Peyer's patch (tissue), 4 donors: ENCODE results near the gene TCF3. TPM values are rescaled to one million over a fixed set of nuclear protein-coding genes. Genes with fewer than 3 reads are reported as not detected.
A peak's percentile ranks its signal among the peaks of the same experiment; 100 is the strongest.

Experiments used
- DNase-seq, 3 donors: peaks; one replicate each; pipeline ENCODE4 v3.0.0-alpha.2; 2017 to 2019
- H3K27ac ChIP-seq, 4 donors: fragments of 200-600 bp; sonication (generic); one replicate each; pipeline ENCODE4 v1.5.1; 2016 to 2019
- H3K27me3 ChIP-seq, 2 donors: fragments of 200-600 bp; sonication (generic); one replicate each; pipeline ENCODE4 v1.5.1; 2019
- H3K36me3 ChIP-seq, 3 donors: fragments of 200-600 bp; sonication (generic); one replicate each; pipeline ENCODE4 v1.5.1; 2016 to 2019
- H3K4me1 ChIP-seq, 4 donors: fragments of 200-600 bp; sonication (generic); one replicate each; pipeline ENCODE4 v1.5.1; 2016 to 2019
- H3K4me3 ChIP-seq, 4 donors: fragments of 200-600 bp; sonication (generic); 1 replicate in 3 of 4; 2 replicates in 1 of 4; pipeline ENCODE4 v1.5.1; 2016 to 2019; ENCODE audit warnings: mild to moderate bottlenecking in 1 of 4
- H3K9me3 ChIP-seq, 4 donors: fragments of 200-600 bp; sonication (generic); one replicate each; pipeline ENCODE4 v1.5.1; 2016 to 2019; ENCODE audit warnings: mild to moderate bottlenecking in 1 of 4
- POLR2A ChIP-seq, 2 donors: fragments of 450-650 bp; IDR thresholded peaks; one replicate each; pipeline ENCODE4 v1.5.1; 2017; ENCODE audit warnings: antibody characterized with exemption in 2 of 2, mild to moderate bottlenecking in 2 of 2, moderate library complexity in 2 of 2
- small RNA-seq, 2 donors: library from RNA; depleted of rRNA; stranded (forward); fragments of <200 nt; gene quantifications; one replicate each; pipeline ENCODE3, GENCODE V24; 2016
- total RNA-seq, 4 donors: library from RNA; depleted of rRNA; stranded (reverse); fragments of >200 nt; gene quantifications; one replicate each; pipeline ENCODE4 v1.1.0, GENCODE V29; 2016
- TF ChIP-seq, protein P1 (sequence below), 6 experiments: fragments of 450-650 bp in 4 of 6; fragments of 200-600 bp in 2 of 6; sonication (generic) in 1 of 6; IDR thresholded peaks; one replicate each; pipeline ENCODE4 v1.5.1; 2017 to 2019; ENCODE audit warnings: antibody characterized with exemption in 6 of 6, mild to moderate bottlenecking in 3 of 6, moderate library complexity in 1 of 6

TCF3 gene
- total RNA-seq, 4 donors from 2014 or later, result 49.2 to 112 (median 80.3) TPM

DNA sequence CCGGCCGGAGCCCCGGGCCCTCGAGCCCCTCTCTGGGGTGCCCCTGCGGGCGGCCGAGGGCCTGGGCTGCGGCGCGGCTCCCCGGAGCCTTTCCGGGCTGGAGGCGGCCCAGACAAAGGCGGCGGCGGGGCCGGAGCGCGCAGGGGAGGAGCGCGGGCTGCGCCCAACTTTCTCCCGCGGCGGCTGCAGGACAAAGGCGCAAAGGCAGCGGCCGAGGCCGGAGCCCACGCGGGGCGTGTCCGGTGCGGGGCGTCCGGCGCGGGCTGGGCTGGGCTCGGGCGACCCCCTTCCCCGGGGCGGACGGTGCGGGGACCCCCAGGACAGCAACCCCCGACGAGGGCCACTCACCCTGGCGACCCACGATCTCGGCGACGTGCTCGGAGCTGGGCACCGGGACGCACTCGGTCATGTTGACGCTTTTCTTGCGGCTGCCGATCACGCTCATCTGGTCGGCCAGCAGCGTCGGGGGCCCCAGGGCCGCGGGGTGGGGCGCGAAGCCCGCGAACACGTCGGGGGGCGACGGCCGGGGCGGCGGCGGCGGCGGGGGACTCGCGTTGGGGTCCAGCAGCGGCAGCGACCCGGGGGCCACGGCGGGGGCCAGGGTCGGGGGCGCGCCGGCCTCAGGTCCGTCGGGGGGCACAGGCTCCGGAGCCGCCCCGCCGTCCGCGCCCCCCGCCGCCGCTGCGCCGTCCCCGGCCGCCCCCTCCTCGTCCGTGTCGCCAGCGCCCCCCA is 85.1 kb downstream of the TCF3 start:
- Histone ChIP-seq H3K36me3 (no peaks in the 10 kb centered on the region), H3K27me3 (no peaks in the 10 kb centered on the region), H3K9me3 (no peaks in the 10 kb centered on the region), H3K27ac (peak overlapping the region; percentile 68 to 86 (median 80)), H3K4me1 (peaks cover 0 to 17% (median 9%) of the 10 kb centered on the region in 4 donors), H3K4me3 (peak overlapping the region; percentile 49 to 84 (median 60))
- peak in 1 of 3 donors; percentile 66 for DNase-seq
- no peak for TF ChIP-seq POLR2A (IDR thresholded peaks at IDR 0.05)

DNA sequence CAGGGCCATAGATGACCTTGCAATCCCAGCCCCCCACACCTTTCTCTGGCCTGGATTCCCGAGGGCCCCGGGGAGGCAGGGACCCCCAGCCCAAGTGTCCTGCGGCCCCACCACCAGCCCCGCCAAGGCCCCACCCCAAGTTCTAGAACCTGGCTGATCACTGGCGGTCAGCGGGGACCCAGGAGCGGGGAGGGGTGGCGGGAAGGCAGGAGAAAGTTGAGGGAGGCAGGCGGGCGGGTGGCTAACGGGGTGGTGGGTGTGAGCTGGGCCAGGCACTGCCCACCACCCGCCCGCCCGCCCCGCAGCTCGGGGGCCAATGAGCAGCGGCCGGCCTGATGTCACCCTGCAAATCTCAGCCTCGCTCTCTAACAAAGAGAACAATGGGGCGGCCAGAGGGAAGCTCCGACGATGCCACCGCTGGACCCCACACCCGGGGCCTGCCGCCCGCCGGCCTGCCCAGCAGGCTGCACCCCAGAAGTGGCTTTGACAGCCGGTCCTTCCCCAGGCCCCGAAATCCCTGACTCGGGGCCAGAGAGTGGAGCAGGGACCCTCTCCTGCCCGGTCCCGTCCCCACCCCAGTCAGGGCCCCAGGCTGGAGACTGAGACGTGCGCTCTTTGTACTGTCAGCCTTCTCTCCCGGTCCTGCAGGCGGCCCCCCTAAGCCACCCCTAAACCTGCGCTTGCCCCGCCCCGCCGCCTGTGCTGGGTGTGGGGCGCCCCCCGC is 85.9 kb downstream of the TCF3 start:
- DNase-seq, result peak in 2 of 3 donors; percentile 61 to 71
- TF ChIP-seq POLR2A (IDR thresholded peaks at IDR 0.05), result peak in 1 of 2 donors; percentile 45
- TF ChIP-seq, protein P1, sequence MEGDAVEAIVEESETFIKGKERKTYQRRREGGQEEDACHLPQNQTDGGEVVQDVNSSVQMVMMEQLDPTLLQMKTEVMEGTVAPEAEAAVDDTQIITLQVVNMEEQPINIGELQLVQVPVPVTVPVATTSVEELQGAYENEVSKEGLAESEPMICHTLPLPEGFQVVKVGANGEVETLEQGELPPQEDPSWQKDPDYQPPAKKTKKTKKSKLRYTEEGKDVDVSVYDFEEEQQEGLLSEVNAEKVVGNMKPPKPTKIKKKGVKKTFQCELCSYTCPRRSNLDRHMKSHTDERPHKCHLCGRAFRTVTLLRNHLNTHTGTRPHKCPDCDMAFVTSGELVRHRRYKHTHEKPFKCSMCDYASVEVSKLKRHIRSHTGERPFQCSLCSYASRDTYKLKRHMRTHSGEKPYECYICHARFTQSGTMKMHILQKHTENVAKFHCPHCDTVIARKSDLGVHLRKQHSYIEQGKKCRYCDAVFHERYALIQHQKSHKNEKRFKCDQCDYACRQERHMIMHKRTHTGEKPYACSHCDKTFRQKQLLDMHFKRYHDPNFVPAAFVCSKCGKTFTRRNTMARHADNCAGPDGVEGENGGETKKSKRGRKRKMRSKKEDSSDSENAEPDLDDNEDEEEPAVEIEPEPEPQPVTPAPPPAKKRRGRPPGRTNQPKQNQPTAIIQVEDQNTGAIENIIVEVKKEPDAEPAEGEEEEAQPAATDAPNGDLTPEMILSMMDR (IDR thresholded peaks at IDR 0.05), result no peak
- peak overlapping the region; percentile 49 to 84 (median 60) for H3K4me3 ChIP-seq
- H3K27me3 ChIP-seq, result no peaks in the 10 kb centered on the region
- H3K4me1 ChIP-seq, result peaks cover 0 to 17% (median 9%) of the 10 kb centered on the region in 4 donors
- no peaks in the 10 kb centered on the region for H3K36me3 ChIP-seq
- H3K9me3 ChIP-seq, result no peaks in the 10 kb centered on the region
- peak overlapping the region; percentile 68 to 86 (median 80) for H3K27ac ChIP-seq

DNA sequence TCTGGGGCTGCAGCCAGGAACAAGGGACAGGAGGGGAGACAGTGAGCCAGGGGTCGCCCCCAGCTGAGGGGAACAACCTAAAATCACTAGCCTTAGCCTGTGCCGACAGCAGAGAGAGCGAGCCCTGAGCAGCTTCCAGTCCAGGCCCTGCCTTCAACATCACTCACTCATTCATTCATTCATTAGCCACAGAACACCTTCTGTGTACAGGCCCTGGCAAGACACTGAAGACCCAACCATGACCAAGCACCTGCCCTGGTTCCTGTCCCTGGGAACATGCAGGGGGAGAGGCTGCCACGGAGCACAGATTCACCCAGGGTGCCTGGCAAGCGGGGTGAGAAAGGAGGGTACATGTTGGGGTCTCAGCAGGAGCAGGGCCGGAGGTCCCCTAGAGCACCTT is 89.2 kb downstream of the TCF3 start:
- no peak for DNase-seq

DNA sequence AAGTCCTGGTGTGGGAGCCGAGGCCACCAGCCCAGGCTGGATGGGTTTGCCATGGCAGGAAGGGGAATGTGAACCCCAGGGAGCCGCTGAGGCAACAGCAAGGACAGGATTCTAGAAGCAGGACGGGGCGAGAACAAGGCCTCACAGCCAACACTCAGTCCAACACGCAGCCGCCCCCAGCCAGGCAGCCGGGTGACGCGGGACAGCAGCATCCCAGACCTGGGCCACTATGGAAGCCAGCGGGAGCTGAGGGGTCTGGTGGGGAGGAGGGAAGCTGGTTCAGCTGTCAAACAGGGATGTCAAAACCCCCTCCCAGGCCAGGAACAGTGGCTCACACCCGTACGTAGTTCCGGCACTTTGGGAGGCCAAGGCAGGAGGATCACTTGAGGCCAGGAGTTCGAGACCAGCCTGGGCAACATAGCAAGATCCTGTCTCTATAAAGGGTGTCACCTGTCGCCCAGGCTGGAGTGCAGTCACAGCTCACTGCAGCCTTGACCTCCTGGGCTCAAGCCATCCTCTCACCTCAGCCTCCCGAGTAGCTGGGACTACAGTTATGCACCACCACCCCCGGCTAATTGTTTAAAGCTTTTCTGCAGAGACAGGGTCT is 91.1 kb downstream of the TCF3 start:
- no peak overlapping the region for H3K27ac ChIP-seq
- H3K9me3 ChIP-seq, result no peaks in the 10 kb centered on the region
- no peak overlapping the region for H3K4me3 ChIP-seq
- no peak for DNase-seq
- H3K4me1 ChIP-seq, result peaks cover 0 to 9% (median 0%) of the 10 kb centered on the region in 4 donors
- H3K27me3 ChIP-seq, result no peaks in the 10 kb centered on the region
- H3K36me3 ChIP-seq, result peaks cover 0 to 3% (median 0%) of the 10 kb centered on the region in 3 donors
- no peak for TF ChIP-seq POLR2A (IDR thresholded peaks at IDR 0.05)
- TF ChIP-seq, protein P1 (IDR thresholded peaks at IDR 0.05), result no peak

More for the DNA sequence above, 89.2 kb downstream of the TCF3 start:
- H3K9me3 ChIP-seq, result no peaks in the 10 kb centered on the region
- peaks cover 0 to 9% (median 4%) of the 10 kb centered on the region in 4 donors for H3K4me1 ChIP-seq
- no peaks in the 10 kb centered on the region for H3K36me3 ChIP-seq
- no peak overlapping the region for H3K27ac ChIP-seq
- no peak overlapping the region for H3K4me3 ChIP-seq
- H3K27me3 ChIP-seq, result no peaks in the 10 kb centered on the region
- no peak for TF ChIP-seq POLR2A (IDR thresholded peaks at IDR 0.05)
- TF ChIP-seq, protein P1 (IDR thresholded peaks at IDR 0.05), result no peak

DNA sequence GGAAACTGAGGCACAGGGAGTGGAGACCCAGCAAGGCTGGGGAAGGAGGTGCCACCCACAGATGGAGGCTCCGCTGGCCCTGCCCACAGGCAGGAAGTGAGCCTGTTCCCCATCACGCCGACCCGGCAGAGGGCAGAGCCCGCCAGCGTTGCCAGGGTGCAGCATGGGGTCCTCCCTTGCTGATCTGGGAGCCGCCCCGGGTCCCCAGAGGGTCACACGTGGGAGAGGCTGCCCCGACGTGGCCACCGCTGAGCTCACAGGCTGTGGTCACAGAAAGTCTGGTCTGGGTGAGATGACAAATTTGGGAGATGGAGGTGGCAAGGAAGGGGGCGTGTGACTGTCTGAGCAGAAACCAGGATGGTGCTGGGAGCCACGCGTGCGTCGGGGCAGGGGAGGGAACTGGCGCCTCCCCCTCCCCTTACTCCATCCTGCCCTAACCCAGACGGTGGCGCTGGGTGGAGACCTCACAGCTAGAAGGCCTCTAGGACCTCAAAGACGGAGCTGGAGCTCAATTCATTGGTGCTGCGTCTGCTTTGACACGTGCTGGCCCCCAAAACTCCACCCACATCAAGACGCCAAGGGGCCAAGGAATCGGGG is 92.0 kb downstream of the TCF3 start:
- peaks cover 0 to under 1% (median 0%) of the 10 kb centered on the region in 4 donors for H3K4me1 ChIP-seq
- TF ChIP-seq, protein P1 (IDR thresholded peaks at IDR 0.05), result no peak
- TF ChIP-seq POLR2A (IDR thresholded peaks at IDR 0.05), result no peak
- H3K27ac ChIP-seq, result no peak overlapping the region
- no peak overlapping the region for H3K4me3 ChIP-seq
- H3K27me3 ChIP-seq, result no peaks in the 10 kb centered on the region
- no peak for DNase-seq
- peaks cover 0 to 8% (median 0%) of the 10 kb centered on the region in 3 donors for H3K36me3 ChIP-seq
- no peaks in the 10 kb centered on the region for H3K9me3 ChIP-seq

Small RNA genes lying within 50 kb of the gene (small RNA-seq; reads per million reads assigned to genes)
- gene AC005943.2 (0 reads per million in 2 donors), gene RN7SL477P (0 reads per million in 2 donors), gene RNU6-1223P (0 reads per million in 2 donors)

Other genes with a start within 250 kb of the TCF3 start
- gene DAZAP1, start 245.0 kb downstream of the TCF3 start, total RNA-seq, result 10 to 100 TPM; 37.5 to 90.9 (median 58.2) TPM
- 1,000 to 10,000 TPM; 1,044 to 1,915 (median 1,354) TPM for gene RPS15, start 214.2 kb downstream of the TCF3 start, total RNA-seq
- under 1 TPM in 3 of 4 donors, not detected in 1; 0.18 to 0.76 (median 0.27) TPM for gene APC2, start 202.5 kb downstream of the TCF3 start, total RNA-seq
- 10 to 100 TPM; 35.5 to 68.5 (median 61.9) TPM for gene C19orf25, start 173.4 kb downstream of the TCF3 start, total RNA-seq
- 10 to 100 TPM in 3 of 4 donors, 1 to 10 TPM in 1; 7.7 to 14.6 (median 12.1) TPM for gene PCSK4, start 162.3 kb downstream of the TCF3 start, total RNA-seq
- gene REEP6, start 161.4 kb downstream of the TCF3 start, total RNA-seq, result 100 to 1,000 TPM in 3 of 4 donors, 1 to 10 TPM in 1; 7.4 to 167 (median 162) TPM
- 10 to 100 TPM in 3 of 4 donors, 1 to 10 TPM in 1; 5.0 to 31.5 (median 25.2) TPM for gene ADAMTSL5, start 139.6 kb downstream of the TCF3 start, total RNA-seq
- gene PLK5, start 128.5 kb downstream of the TCF3 start, total RNA-seq, result not detected
- gene MEX3D, start 84.3 kb downstream of the TCF3 start, total RNA-seq, result 10 to 100 TPM; 11.6 to 20.0 (median 15.6) TPM
- gene MBD3, start 59.8 kb downstream of the TCF3 start, total RNA-seq, result 100 to 1,000 TPM in 1 of 4 donors, 10 to 100 TPM in 3; 58.7 to 110 (median 81.6) TPM
- 100 to 1,000 TPM in 1 of 4 donors, 10 to 100 TPM in 3; 59.8 to 122 (median 94.3) TPM for gene UQCR11, start 47.2 kb downstream of the TCF3 start, total RNA-seq
- under 1 TPM in 2 of 4 donors, not detected in 2; 0.27 to 0.28 TPM for gene ONECUT3, start 100.9 kb upstream of the TCF3 start, total RNA-seq
- 1 to 10 TPM in 1 of 4 donors, under 1 TPM in 2, not detected in 1; 0.35 to 4.5 (median 0.94) TPM for gene ATP8B3, start 159.7 kb upstream of the TCF3 start, total RNA-seq
- 100 to 1,000 TPM in 1 of 4 donors, 10 to 100 TPM in 3; 47.0 to 101 (median 57.2) TPM for gene REXO1, start 195.9 kb upstream of the TCF3 start, total RNA-seq
- 10 to 100 TPM; 10.3 to 18.2 (median 14.8) TPM for gene KLF16, start 211.0 kb upstream of the TCF3 start, total RNA-seq
- gene ABHD17A, start 232.9 kb upstream of the TCF3 start, total RNA-seq, result 10 to 100 TPM; 52.0 to 95.9 (median 68.4) TPM